ENCODE results near the gene FOXP1. TPM values are rescaled to one million over a fixed set of nuclear protein-coding genes. Genes with fewer than 3 reads are reported as not detected.
A peak's percentile ranks its signal among the peaks of the same experiment; 100 is the strongest.

Gene FOXP1
- total RNA-seq, 2 donors from 2014 or later: 377 to 395 TPM

DNA sequence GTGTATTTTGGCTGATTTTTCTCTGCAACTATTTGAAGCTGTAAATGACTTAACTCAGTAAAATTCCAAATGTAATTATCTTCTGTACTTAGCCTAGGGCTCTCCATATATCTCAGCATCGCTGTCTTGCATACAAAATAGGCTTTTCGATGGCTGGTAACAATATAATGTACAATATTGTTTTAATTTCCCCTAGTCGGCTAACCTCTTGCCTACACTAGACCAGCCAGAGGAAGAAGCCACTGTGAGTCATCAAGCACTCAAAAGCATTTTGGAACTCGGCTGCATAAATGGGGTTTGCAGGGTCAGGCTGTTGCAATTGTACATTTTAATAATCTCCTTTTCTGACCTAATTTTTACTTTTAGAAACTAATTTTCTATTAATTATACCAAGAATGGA, 583.8 kb downstream of the FOXP1 start:
- Mint-ChIP-seq H3K36me3 (ENCODE audit: low read depth) (peaks cover 9% of the 10 kb centered on the region), H3K4me3 (no peak overlapping the region), H3K4me1 (peaks cover 22% of the 10 kb centered on the region), H3K27me3 (no peaks in the 10 kb centered on the region), H3K27ac (no peak overlapping the region)
- no peaks in the 10 kb centered on the region for H3K9me3 ChIP-seq (ENCODE audit: control insufficient read depth, low read length, poor library complexity, severe bottlenecking)
- DNase-seq: no peak
- peak; percentile 35 for ATAC-seq

DNA sequence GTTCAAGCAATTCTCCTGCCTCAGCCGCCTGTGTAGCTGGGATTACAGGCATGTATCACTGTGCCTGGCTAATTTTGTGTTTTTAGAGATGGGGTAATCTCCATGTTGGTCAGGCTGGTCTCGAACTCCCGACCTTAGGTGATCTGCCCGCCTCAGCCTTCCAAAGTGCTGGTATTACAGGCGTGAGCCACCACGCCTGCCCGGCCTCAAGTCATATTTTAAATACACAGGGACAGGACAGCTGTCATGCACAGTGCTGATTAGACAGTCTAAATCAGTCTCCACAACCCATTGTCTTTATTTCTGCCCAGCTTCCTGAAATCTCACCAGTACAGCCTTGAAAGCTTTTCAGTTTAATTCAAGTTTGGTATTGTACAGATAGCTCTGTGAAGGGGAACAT, 587.4 kb downstream of the FOXP1 start:
- H3K4me3 Mint-ChIP-seq: no peak overlapping the region
- no peaks in the 10 kb centered on the region for H3K27me3 Mint-ChIP-seq
- H3K9me3 ChIP-seq (ENCODE audit: control insufficient read depth, low read length, poor library complexity, severe bottlenecking): no peaks in the 10 kb centered on the region
- H3K4me1 Mint-ChIP-seq: peaks cover 26% of the 10 kb centered on the region
- ATAC-seq: no peak
- no peak for DNase-seq
- no peak overlapping the region for H3K27ac Mint-ChIP-seq
- H3K36me3 Mint-ChIP-seq (ENCODE audit: low read depth): peaks cover 9% of the 10 kb centered on the region

DNA sequence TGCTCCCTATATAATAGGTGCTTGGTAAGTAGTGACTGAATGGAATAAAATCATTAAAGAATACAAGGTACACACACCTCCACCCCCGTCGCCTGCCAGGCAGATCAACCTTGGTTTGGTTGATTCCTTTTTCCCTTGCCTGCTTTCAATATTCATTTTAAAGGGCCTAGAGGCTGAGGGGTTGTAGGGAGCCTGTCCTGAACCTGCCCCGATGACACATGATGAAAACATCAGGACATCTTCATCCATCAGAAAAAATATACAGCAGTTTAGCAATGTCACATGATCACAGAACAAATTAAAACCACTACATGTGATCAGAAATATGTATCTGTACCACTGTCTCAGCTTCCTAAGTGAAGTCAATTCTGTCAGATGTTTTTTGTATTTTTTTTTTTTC, 588.9 kb downstream of the FOXP1 start:
- H3K4me1 Mint-ChIP-seq: peaks cover 28% of the 10 kb centered on the region

DNA sequence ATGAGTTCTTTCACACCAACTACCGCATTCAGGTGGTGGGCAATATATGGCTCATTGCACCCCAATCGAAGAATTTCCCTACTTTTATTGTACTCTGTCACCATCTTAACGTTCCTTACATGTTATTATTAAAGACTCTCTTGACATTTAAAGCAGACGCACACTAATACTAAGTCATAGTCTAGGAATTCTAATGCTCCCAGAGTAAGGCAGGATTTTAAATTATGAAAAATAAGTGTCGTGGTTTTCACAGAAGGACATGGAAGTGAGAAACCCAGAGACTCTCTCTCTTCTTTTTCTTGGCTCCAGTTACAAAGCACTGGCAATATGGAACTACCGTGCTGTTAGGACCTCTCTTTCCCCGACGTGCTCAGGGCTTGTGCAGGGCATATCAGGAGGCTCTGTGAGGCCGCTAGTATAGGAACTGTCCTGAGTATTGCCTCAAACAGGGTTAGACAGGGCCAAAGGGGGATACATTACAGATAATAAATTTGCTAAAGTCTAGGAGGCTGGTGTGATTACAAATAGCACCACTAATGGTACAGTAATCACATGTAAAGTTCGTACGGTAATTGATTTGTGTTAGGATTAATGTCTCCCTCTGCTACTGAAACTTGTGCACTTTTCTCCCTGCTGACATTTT, 590.8 kb downstream of the FOXP1 start:
- peak overlapping the region; percentile 34 for H3K27ac Mint-ChIP-seq
- H3K36me3 Mint-ChIP-seq (ENCODE audit: low read depth): peaks cover 4% of the 10 kb centered on the region
- peaks cover 29% of the 10 kb centered on the region for H3K4me1 Mint-ChIP-seq
- H3K9me3 ChIP-seq (ENCODE audit: control insufficient read depth, low read length, poor library complexity, severe bottlenecking): no peaks in the 10 kb centered on the region
- H3K4me3 Mint-ChIP-seq: no peak overlapping the region
- DNase-seq (no peak), ATAC-seq (no peak)
- H3K27me3 Mint-ChIP-seq: no peaks in the 10 kb centered on the region

More for the DNA sequence above, 588.9 kb downstream of the FOXP1 start:
- no peaks in the 10 kb centered on the region for H3K9me3 ChIP-seq (ENCODE audit: control insufficient read depth, low read length, poor library complexity, severe bottlenecking)
- no peak overlapping the region for H3K4me3 Mint-ChIP-seq
- H3K27me3 Mint-ChIP-seq: no peaks in the 10 kb centered on the region
- DNase-seq (no peak), ATAC-seq (no peak)
- peaks cover 6% of the 10 kb centered on the region for H3K36me3 Mint-ChIP-seq (ENCODE audit: low read depth)
- peak overlapping the region; percentile 63 for H3K27ac Mint-ChIP-seq

DNA sequence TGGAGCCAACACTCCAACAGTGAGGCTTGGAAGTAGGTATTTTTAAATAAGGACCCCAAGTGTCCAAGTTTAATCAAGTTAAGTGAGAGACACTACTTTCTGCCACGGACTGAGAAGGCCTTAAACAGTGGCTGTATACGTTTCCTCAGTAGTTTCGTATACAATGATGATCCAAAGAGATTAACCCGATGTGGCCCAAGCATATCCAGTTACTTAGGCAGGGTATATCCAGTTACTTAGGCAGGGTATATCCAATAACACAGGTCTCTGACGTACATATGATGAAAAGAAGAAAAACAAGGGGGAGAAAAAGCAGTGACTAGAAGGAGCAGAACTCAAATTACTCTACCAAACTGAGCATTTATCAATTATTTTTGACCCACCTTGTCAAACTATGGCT, 591.4 kb downstream of the FOXP1 start:
- Mint-ChIP-seq H3K4me1 (peaks cover 32% of the 10 kb centered on the region), H3K36me3 (ENCODE audit: low read depth) (peaks cover 7% of the 10 kb centered on the region), H3K27me3 (no peaks in the 10 kb centered on the region), H3K4me3 (no peak overlapping the region), H3K27ac (peak overlapping the region; percentile 27)
- no peaks in the 10 kb centered on the region for H3K9me3 ChIP-seq (ENCODE audit: control insufficient read depth, low read length, poor library complexity, severe bottlenecking)
- DNase-seq (no peak), ATAC-seq (no peak)

DNA sequence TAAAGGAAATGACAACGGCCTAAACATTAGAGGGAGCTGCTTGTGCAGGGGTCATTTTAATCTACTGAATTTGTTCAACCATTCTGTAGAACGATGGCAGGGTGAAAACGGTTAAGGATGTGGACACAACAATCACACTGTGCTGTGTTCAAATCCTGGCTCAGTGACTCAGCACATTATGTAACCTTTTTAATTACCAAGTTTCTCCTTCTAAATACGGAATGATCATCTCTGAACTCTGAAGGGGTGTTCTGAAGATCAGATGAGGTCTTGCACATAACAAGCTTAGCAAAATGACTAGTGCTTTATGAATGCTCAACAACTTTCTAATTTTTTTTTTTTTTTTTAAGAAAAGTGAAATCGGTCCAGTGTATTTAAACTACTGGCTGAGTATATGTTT, 592.8 kb downstream of the FOXP1 start:
- DNase-seq (no peak), ATAC-seq (no peak)
- no peaks in the 10 kb centered on the region for H3K9me3 ChIP-seq (ENCODE audit: control insufficient read depth, low read length, poor library complexity, severe bottlenecking)
- Mint-ChIP-seq H3K27ac (peak overlapping the region; percentile 87), H3K4me3 (peak overlapping the region; percentile 41), H3K36me3 (ENCODE audit: low read depth) (peaks cover 8% of the 10 kb centered on the region), H3K4me1 (peaks cover 33% of the 10 kb centered on the region), H3K27me3 (no peaks in the 10 kb centered on the region)

DNA sequence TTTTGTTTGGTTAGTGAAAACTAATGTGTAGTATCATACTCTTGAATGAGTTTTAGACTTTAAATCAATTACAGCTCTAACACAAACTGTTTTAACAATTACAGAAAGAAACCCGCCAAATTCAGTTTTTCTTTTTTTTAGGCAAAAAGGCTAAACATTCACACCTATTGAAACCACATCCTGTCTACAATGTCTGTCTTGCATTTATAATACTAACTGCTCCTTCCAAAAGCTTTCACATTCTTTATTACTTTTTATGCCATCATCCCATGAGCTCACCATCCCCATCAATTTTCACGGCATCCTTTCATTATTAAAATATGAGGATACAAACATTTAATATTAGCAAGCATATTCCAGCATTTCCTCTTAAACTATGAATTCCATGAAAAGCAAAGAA, 593.3 kb downstream of the FOXP1 start:
- no peaks in the 10 kb centered on the region for H3K9me3 ChIP-seq (ENCODE audit: control insufficient read depth, low read length, poor library complexity, severe bottlenecking)
- Mint-ChIP-seq H3K27ac (peak overlapping the region; percentile 87), H3K4me3 (peak overlapping the region; percentile 56), H3K4me1 (peaks cover 33% of the 10 kb centered on the region), H3K36me3 (ENCODE audit: low read depth) (peaks cover 8% of the 10 kb centered on the region), H3K27me3 (no peaks in the 10 kb centered on the region)
- no peak for ATAC-seq
- no peak for DNase-seq

DNA sequence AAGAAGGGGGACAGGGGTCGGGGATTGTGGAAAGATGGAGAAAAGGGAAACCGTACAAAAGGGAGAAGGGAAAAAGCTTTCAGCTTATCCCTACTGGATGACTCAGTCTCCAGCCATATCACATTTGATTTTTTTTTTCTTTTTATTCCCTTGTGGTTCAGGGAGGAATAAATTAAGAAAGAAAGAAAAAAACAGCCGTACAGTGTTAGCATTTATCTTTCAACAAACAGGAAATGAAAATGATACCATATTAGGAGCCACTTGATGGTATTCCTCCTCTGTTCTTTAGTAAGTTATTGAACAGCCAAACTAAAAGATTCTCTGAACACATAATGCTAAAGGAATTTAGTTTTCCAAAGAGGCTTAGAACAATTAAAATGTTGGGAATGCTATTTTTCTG, 594.4 kb downstream of the FOXP1 start:
- peaks cover 39% of the 10 kb centered on the region for H3K4me1 Mint-ChIP-seq
- H3K27ac Mint-ChIP-seq: peak overlapping the region; percentile 68
- H3K36me3 Mint-ChIP-seq (ENCODE audit: low read depth): peaks cover 8% of the 10 kb centered on the region
- H3K4me3 Mint-ChIP-seq: no peak overlapping the region
- H3K27me3 Mint-ChIP-seq: no peaks in the 10 kb centered on the region
- no peaks in the 10 kb centered on the region for H3K9me3 ChIP-seq (ENCODE audit: control insufficient read depth, low read length, poor library complexity, severe bottlenecking)
- ATAC-seq: no peak
- no peak for DNase-seq

DNA sequence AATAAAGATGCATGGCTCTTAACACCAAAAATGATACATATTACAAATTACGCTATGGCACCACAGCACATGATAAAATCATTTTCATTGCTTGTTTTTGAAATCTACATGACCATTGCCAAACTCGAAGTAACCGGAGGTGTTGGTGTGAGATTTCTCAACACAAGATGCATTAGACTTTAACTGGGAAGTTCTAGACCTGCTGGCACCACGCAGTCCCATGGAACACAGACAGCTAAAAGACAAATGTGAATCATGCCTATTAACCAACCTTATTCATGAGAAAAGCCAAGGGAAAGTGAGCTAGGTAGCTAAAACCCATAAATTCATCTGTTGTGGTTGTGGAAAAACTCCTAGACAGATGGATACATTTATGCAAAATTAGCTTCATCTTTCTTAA, 595.4 kb downstream of the FOXP1 start:
- no peaks in the 10 kb centered on the region for H3K9me3 ChIP-seq (ENCODE audit: control insufficient read depth, low read length, poor library complexity, severe bottlenecking)
- DNase-seq (no peak), ATAC-seq (no peak)
- Mint-ChIP-seq H3K4me3 (no peak overlapping the region), H3K27ac (peak overlapping the region; percentile 68), H3K4me1 (peaks cover 44% of the 10 kb centered on the region), H3K27me3 (no peaks in the 10 kb centered on the region), H3K36me3 (ENCODE audit: low read depth) (peaks cover 8% of the 10 kb centered on the region)

DNA sequence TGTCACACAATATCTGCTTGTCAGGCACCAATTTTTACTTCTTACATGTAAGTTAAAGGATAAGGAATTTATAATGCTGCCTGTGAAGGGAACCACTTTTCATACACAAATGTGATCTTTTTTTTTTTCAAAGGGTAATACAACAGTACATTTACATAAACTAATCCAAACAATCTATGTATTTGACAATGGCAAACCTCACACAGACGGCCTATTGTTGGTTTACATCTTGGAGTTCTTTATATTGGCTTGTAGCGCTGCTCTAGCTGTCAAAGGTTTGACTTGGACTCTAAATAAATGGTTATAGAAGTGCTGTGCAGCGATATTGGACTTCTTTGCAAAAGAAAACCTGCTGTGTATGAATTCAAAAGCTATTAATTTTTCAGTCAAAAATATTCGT, 598.0 kb downstream of the FOXP1 start:
- Mint-ChIP-seq H3K36me3 (ENCODE audit: low read depth) (peaks cover 8% of the 10 kb centered on the region), H3K4me3 (no peak overlapping the region), H3K27me3 (no peaks in the 10 kb centered on the region), H3K27ac (no peak overlapping the region), H3K4me1 (peaks cover 46% of the 10 kb centered on the region)
- DNase-seq (no peak), ATAC-seq (no peak)
- H3K9me3 ChIP-seq (ENCODE audit: control insufficient read depth, low read length, poor library complexity, severe bottlenecking): no peaks in the 10 kb centered on the region

DNA sequence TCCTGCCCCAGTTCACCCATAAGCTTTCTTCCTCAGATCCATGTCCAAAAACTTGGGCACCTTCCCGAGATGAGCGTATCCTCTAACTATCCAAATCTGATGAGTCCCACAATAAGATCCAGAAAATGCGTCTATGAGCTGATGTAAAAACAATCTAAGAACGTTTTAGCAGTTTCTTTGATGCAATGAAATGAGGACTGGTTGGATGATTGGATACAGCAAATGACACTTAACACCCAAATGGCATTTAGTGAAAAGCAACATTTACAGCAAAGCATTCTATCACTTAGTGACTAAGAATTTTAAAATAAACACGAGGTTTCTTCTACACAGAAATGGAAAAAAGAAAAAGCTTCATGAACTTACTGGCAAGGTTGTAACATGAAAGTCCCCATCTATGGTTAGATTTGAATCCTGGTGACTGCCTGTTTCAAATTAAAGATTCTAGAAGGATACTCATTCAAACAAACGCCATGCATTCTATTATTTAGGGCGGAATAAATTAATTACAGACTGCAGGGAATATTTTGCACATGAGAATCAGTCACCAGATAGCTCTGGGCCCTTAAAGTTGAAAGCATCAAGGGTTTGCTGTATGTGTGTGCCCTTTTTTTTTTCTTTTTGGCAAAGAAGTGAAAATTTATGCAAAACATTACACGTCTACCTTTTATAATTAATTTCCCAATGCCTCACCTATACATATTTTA, 598.6 kb downstream of the FOXP1 start:
- Mint-ChIP-seq H3K27ac (peak overlapping the region; percentile 95), H3K4me3 (no peak overlapping the region), H3K27me3 (no peaks in the 10 kb centered on the region), H3K4me1 (peaks cover 41% of the 10 kb centered on the region), H3K36me3 (ENCODE audit: low read depth) (peaks cover 8% of the 10 kb centered on the region)
- DNase-seq (no peak), ATAC-seq (no peak)
- no peaks in the 10 kb centered on the region for H3K9me3 ChIP-seq (ENCODE audit: control insufficient read depth, low read length, poor library complexity, severe bottlenecking)

DNA sequence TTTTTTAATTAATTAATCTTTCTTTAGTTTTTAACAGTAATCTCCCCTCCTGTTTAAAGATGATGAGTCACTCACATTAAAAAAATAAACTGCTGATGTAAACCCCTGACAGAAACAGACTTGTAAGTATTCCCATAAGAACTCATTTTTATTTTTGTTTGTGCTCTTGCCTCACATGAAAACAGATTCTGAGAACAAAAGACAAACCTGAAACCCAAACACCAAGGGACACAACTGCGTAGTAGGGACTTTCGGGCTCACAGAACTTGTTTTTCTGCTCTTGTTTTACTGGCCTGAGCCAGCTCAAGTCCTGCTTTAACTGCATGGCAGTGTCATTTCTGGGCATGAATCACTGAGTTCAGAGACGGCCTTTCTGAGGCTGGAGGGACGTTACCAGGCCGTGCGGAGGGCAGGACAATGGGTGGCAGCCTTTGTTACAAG, 600.8 kb downstream of the FOXP1 start:
- Mint-ChIP-seq H3K27me3 (no peaks in the 10 kb centered on the region), H3K4me3 (peak overlapping the region; percentile 45), H3K36me3 (ENCODE audit: low read depth) (peaks cover 8% of the 10 kb centered on the region), H3K4me1 (peaks cover 41% of the 10 kb centered on the region), H3K27ac (peak overlapping the region; percentile 95)
- ATAC-seq (peak; percentile 83), DNase-seq (peak in 1 of 3 donors; percentile 6)
- no peaks in the 10 kb centered on the region for H3K9me3 ChIP-seq (ENCODE audit: control insufficient read depth, low read length, poor library complexity, severe bottlenecking)

DNA sequence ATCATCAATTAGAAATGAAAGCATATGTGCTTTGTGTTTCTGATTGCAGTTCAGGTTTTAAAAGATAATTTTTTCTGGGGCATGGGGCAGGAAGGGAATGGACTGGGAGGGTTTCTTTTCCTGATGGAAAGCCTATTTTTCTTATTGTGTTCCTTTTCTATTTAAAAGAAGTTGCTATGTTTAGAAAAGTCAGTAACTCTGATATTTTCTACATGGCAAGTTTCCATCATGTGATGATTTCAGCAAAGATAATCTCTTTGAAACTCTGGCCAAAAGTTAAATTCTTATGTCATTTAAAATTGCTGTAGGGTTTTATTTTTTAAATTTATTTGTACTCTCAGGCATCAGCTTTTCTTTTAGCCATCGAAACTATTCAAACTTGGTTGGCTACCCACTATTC, 601.2 kb downstream of the FOXP1 start:
- peaks cover 38% of the 10 kb centered on the region for H3K4me1 Mint-ChIP-seq
- no peaks in the 10 kb centered on the region for H3K27me3 Mint-ChIP-seq
- DNase-seq (no peak), ATAC-seq (no peak)
- H3K4me3 Mint-ChIP-seq: no peak overlapping the region
- H3K9me3 ChIP-seq (ENCODE audit: control insufficient read depth, low read length, poor library complexity, severe bottlenecking): no peaks in the 10 kb centered on the region
- peaks cover 5% of the 10 kb centered on the region for H3K36me3 Mint-ChIP-seq (ENCODE audit: low read depth)
- H3K27ac Mint-ChIP-seq: peak overlapping the region; percentile 95
